ENCODE measurements around the gene SOX2.

The SOX2 gene

GRCh38 chr3:181711325-181712135 lies at the start of gene SOX2:
Gene SOX2 (plus strand): TSS chr3:181711925. CDS start chr3:181712361, 436 bp downstream.
- DNase-seq, result peak; percentile 96

- no peak for DNase-seq
Observed at GRCh38 chr3:181683563-181683962, 28.2 kb upstream of the SOX2 start.

DNA sequence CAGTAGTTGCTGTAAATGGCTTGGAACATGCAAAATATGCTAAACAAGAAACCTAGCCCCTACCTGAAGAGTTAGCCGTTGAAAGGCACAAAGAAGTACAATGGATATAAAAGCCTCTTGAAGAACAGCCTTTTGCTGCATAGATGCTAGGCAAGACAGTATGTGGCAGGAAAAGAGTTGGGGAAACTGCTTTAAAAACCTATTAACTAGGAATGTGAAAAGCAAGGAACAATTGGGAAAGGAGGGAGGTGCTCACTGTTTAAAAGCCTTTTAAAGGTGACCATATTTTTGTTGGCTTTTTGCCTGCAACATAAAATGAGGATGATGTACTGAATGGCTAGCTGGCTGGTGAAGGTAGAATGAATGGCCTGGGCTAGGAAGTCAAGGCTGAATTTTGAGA lies 24.5 kb upstream of the SOX2 start:
- no peak for DNase-seq

DNA sequence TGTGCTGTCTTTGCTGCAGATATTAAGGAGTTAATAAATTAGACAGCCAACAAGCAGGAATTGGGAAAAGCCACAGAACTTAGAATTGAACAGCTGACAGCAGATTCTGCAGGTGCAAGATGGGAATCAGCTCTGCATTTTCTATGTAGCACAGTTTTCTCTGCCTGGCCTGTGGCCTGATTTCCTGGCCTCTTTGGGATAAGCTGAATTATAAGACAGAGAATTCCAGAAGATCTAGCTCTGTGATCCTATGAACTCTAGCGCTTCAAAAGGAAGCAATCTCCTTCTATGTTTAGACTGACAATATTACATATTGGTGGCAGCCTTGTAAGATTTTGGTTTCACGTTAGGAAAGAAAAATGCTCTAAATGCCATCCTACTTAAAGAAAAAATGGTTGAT lies 24.0 kb upstream of the SOX2 start:
- DNase-seq, result no peak

GRCh38 chr3:181689546-181689945 lies 22.2 kb upstream of the SOX2 start:
- no peak for DNase-seq

- no peak for DNase-seq
Observed at GRCh38 chr3:181690769-181691168, 21.0 kb upstream of the SOX2 start.

DNA sequence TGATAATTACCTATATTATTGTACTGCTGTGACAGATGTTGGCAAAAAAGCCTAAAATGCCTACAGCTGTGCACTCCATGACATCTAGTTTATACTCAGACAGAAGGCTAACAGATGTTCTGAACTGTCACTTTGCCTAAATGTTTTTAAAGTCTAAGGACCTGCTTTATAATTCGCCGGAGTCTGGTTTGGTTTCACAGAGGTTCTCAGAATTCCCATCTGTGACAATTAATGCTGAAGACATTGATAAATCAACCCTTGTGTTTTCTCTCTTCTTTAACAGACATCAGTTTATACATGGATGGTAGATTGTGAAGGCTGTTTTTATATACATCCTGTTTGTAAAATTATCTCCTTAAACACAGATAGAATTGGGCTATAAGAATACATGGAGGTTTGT lies 19.8 kb upstream of the SOX2 start:
- no peak for DNase-seq

- DNase-seq, result no peak
Observed at GRCh38 chr3:181692311-181693145, 19.2 kb upstream of the SOX2 start.

DNA sequence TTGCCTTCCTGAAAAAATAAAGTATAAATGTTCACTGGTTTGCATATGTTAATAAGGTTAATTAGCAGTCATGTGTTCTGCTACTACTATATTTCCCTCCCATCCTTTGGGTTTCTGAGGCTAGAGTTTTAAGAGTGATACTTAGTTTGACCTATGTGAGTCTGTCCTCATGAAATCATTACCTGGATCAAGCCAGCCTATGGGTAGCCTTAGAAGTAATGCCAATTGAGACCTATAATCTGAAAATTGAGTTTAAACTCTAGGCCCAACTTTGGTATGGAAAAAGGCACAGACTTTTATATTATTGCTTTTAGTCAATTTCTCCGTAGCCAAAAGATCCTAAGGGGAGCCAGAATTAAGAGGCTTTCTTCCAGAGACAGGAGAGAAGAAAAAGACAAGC lies 18.4 kb upstream of the SOX2 start:
- no peak for DNase-seq

DNA sequence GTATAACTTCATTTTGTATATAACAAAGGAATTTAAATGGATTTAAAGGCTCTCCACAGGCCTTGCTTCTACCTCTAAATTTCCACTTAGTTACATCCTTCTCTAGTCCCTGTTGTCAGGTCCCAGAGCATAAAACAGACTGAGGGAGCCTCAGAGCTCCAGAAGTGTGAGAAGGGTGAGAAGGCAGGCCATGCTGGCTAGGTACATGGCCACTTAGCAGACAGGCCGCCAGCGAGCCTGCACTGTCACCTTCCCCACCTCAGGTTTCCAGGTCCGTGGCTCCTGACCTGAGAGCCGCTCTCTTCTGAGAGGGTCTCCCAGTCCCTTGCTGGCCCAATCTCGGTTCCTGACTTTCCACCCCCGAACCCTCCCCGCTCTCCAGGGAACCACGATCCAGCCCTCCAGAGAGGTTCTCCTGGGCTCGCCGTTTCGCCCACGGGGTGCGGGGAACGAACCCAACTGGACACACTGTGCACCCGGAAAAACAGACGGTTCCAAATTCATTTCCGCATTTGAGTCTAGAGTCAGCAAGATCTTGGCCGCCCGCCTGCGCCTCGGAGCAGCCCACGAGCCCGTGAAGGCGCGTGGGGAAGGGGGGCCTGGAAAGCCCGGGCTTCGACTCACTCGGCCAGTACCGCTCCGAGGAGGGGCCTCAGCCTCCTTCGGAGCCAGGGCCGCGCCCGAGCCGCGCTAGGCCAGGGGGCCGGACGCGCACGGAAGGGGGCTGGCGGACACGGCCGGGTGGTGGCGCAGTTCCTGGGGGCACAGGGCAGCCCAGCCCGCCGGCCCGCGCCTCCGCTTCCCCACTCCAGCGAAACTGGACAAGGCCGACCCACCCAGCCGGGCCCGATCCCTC lies 16.7 kb upstream of the SOX2 start:
- DNase-seq, result peak; percentile 72

GRCh38 chr3:181695661-181696491 lies 15.8 kb upstream of the SOX2 start:
- peak; percentile 78 for DNase-seq

- peak; percentile 9 for DNase-seq
Observed at GRCh38 chr3:181696626-181697230, 15.0 kb upstream of the SOX2 start.

GRCh38 chr3:181698263-181698954 lies 13.3 kb upstream of the SOX2 start:
- no peak for DNase-seq

DNA sequence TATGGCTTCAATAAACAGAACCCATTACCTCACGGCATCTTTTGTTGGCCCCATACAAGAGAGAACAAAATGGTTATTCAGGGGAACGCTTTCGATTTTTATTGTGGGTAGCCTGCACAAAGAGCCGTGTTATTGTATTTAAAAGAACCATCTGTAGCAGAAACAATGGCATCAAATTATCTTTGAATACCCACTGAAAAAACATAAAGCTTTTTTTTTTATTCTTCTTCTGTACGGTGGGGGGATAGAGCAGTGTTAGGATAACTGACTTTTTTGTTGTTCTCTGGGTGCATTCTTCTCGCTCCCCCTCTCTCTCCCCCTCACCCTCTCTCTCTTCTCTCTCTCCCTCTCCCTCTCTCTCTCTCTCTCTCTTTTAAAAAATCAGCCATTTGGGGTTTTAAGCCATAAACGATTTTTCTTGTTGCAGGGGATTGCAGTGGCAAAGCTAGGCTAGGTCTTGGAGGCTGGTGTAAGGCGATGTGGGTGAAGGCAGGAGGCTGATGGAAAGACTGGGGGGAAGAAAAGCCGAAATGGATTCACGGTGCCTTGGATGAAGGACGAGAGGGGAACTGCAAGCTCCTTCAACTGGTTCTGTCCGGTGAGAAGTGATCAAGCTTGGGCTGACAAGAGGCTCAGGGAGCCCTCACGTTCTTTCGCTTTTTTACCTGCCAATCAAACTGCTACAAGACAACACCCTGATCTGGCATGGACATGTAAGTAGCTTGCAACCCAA lies 12.4 kb upstream of the SOX2 start:
- DNase-seq, result no peak

- peak; percentile 87 for DNase-seq
Observed at GRCh38 chr3:181700168-181701087, 11.3 kb upstream of the SOX2 start.

DNA sequence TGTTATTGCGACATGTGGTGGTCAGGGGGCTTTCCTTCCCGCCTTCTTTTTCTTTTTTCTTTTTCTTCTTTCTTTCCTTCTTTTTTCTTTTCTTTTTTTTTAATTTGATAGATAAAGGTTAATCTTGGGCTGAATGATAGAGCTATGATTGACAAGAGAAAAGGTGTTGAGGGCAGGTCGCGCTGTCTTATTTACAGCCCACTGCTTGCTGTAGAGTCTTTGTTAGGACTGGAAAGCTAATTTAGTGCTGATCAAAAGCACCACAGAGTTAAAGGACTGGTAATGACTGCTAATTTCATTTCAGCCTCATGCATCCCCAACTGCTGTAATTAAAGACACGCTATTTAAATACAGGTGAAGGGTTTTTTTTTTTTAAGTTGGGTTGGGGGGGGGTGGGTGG lies 10.6 kb upstream of the SOX2 start:
- DNase-seq, result peak; percentile 12

DNA sequence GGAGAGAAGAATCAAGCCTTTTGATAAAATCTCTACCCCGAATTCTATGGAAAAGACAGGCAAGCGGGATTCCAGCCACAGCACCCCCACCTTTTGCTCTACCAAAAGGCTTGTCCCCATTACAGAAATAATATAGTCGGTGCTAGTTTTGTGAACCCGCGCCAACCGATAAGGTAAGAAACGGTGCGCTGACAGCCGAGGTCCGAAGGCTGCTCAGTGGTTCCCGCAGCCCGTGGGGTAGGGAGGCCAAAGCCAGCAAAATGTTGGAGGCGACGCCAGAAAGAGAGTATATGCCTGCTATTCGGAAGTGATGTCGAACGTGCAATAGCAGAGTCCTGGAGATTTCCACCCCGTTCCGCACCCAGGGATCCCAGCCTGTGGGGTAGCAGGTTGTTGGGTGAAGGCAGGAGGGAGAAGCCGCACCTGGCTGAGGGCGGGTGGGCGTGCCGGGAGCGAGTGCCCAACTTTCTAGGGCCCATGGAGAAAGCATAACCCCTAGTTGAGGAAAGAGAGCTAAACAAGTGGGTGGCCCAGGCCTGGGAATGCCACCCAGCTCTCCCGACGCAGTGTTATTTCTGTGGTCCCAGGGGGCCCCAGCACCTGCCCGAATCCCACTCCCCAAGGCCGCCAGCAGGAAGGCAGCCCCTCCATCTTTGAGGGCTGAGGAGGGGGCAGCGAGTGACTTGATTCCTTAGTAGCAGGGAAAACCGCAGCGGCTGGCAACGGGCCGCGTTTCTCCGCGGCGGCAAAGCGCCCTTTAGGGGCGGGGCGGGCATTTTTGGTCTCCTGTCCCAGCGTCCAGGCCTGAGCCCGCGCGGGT lies 7.9 kb upstream of the SOX2 start:
- DNase-seq, result peak; percentile 26

DNA sequence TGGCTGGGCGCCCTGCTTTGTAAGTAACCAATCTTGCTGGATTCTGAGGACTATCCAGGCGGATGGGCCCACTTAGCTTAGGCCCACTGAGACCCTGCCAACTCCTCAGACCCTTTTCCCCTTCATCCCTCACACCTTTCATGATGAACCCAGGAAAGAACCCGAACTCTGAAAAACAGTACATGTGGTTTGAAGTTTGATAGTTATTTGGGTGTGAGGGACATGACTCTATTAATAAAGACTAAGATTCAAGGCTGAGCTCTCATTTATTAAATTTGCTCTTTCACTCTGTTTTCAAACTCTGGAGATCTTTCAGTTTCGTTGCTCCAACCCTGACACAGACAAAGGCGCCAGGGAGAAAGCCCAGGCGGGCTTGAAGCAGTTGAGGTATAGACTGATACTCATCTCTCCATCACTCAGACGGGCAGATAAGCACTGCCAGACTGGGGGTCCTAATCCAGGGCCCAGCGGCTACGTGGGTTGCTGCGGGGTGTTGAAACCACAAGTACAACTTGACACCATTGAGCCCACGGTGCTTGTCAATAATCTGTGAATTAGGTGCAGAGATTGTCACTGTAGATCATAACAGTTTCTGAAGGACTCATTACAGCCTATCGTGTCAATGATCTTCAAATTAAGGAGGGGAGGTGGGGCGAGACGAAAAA lies 7.2 kb upstream of the SOX2 start:
- DNase-seq, result no peak
